PC-3 (cell line): ENCODE results near the gene REEP3.

ENCODE experiments used
- EZH2 ChIP-seq: fragments of 300-600 bp; sonication (generic); IDR thresholded peaks from one replicate; pipeline ENCODE4 v1.6.1; 2017; ENCODE audit warnings: antibody characterized with exemption, mild to moderate bottlenecking, low read length; ENCODE audit not compliant: unreplicated experiment
- EZH2phosphoT487 ChIP-seq: fragments of 300-600 bp; sonication (generic); IDR thresholded peaks from 2 replicates; pipeline ENCODE4 v1.6.1; 2018; ENCODE audit warnings: mild to moderate bottlenecking, antibody characterized with exemption, low read length, borderline replicate concordance
- TF ChIP-seq, protein P1 (sequence below): fragments of 300-600 bp; sonication (generic); conservative IDR thresholded peaks from 2 replicates; pipeline ENCODE4 v1.5.1; 2017; ENCODE audit warnings: antibody characterized with exemption, low read depth, mild to moderate bottlenecking, low read length

DNA sequence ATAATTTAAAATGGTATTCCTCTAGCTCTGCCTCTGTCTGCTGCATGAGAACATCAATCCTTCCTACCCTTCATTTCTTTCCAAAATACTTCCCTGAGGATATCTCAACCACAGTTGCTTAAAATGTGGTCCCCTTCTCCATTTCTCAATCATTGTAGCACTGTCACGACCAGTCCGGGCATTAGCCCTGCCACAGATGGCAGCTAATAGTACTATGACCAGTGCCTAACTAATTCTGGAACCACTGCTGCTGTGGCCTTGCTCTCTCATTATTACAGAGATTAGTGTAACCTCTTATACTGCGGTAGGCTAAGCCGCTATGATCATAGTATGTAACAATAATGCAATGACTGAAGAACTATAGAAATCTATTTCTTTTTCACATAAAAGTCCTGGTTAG lies 66.0 kb downstream of the REEP3 start:
- TF ChIP-seq, protein P1, sequence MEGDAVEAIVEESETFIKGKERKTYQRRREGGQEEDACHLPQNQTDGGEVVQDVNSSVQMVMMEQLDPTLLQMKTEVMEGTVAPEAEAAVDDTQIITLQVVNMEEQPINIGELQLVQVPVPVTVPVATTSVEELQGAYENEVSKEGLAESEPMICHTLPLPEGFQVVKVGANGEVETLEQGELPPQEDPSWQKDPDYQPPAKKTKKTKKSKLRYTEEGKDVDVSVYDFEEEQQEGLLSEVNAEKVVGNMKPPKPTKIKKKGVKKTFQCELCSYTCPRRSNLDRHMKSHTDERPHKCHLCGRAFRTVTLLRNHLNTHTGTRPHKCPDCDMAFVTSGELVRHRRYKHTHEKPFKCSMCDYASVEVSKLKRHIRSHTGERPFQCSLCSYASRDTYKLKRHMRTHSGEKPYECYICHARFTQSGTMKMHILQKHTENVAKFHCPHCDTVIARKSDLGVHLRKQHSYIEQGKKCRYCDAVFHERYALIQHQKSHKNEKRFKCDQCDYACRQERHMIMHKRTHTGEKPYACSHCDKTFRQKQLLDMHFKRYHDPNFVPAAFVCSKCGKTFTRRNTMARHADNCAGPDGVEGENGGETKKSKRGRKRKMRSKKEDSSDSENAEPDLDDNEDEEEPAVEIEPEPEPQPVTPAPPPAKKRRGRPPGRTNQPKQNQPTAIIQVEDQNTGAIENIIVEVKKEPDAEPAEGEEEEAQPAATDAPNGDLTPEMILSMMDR, result no peak
- no peak for TF ChIP-seq EZH2phosphoT487
- TF ChIP-seq EZH2, result no peak
